Fibroblast of pulmonary artery (primary cell): ENCODE measurements around the gene PGF.

Source experiments
- DNase-seq: peaks from one replicate; pipeline ENCODE4 v3.0.0-alpha.2; 2010; ENCODE audit warnings: low read depth
- H3K4me3 ChIP-seq: replicated peaks from 2 replicates; pipeline ENCODE4 v1.5.1; 2011; ENCODE audit warnings: low read depth, mild to moderate bottlenecking, control low read depth, low read length, moderate library complexity
- CTCF ChIP-seq: IDR thresholded peaks from 2 replicates; pipeline ENCODE4 v1.5.1; 2011; ENCODE audit warnings: mild to moderate bottlenecking, control low read depth, low read length, inconsistent platforms; ENCODE audit errors: missing control alignments

The PGF gene

GRCh38 chr14:74908861-74909341 is 46.5 kb downstream of the PGF start:
- no peak for DNase-seq
- no peak overlapping the region for H3K4me3 ChIP-seq
- TF ChIP-seq CTCF: no peak

DNA sequence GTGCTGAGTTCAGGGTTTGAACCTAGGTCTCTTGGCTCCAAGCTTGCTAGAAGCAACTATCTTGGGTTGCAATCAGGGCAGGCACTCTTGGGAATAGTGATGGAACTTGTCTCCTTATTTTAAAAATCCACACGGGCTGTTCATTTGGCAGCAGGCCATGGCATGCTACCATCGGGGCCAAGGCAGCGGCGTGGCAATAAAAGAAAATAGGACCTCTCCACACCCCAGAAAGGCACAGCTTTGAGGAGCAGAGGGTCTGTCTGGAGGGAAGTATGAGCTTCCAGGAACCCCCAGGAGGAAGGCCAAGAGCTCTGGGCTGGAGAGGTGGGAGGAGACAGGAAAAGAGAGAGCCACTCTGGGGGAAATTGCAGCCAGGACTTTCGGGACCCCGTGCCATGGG is 47.7 kb downstream of the PGF start:
- no peak overlapping the region for H3K4me3 ChIP-seq
- DNase-seq: no peak
- TF ChIP-seq CTCF: no peak

- TF ChIP-seq CTCF: no peak
- DNase-seq: no peak
- no peak overlapping the region for H3K4me3 ChIP-seq
Measured at GRCh38 chr14:74906925-74907521, 48.4 kb downstream of the PGF start.

DNA sequence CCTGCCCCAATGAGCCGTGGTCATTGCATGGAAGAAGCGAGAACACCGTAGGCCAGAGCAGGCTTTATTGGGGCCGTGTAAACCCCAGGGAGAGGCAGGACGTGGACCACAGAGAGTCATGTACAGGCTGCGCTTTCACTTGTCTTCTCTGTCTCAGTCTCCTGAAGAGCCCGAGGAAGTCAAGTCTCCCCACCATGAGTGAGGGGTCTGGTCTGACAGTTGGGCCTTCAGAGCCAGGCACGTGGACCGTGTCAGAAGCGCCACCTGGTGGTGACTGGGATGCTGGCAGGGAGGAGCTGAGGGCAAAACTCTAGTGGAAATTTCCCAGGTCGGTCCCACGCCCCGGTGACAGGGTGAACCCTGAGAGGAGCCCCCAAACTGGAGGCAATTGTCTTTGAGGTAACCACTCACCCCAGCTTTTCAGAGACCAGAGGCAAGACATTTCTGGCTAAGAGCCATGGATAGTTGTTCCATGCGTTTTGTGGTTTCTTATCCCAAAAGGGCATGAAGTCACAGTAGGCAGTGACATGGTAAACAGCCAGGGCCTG is 49.7 kb downstream of the PGF start:
- peak; percentile 92 for TF ChIP-seq CTCF
- H3K4me3 ChIP-seq: no peak overlapping the region
- peak; percentile 60 for DNase-seq

- H3K4me3 ChIP-seq: no peak overlapping the region
- TF ChIP-seq CTCF: no peak
- DNase-seq: no peak
Measured at GRCh38 chr14:74904635-74905503, 50.5 kb downstream of the PGF start.

DNA sequence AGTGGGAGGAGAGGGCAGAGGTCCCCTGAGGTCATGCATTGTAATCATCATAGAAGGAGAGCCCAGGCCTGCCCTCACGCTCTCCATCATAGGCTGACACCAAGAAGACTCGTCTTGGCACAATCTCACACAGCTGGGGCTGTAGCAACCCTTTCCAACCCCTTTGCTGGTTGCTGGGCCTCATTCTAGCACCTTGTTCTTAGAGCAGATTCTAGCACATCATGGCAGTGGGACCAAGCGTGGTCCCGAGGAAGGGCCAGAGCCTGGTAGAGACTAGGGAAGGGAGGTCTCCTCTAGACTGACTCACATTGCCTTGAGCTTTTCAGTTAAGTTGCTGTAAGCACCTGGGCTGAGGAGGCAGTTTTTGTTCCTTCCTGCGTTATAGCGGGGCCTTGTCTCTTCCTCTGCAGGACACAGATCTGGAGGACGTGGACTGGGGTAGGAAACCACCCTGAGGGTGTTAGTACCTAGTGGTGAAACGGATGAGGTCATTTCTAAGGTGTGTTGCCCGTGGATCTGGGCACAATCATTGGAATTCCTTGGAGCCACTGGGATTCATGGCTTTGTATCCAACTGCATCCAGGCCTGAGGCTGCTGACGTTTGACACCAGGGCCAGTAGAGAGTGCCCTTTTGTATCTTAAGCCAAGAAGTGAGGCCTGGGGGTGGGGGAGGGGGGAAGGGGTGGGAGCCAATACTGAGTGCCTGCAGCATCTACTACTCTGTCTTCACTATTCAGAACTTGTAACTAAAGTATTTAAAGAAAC is 52.3 kb downstream of the PGF start:
- no peak overlapping the region for H3K4me3 ChIP-seq
- no peak for DNase-seq
- TF ChIP-seq CTCF: no peak
